Activated T-helper 17 cell treated with anti-CD3 and anti-CD28 coated beads, Interleukin-2, amount 50 U/mL, for 72 hours (primary cell): Measurements from ENCODE around the gene TAF12. TPM values are rescaled to one million over a fixed set of nuclear protein-coding genes. Genes with fewer than 3 reads are reported as not detected.

ENCODE experiments used
- total RNA-seq, 2 donors: library from RNA; stranded (reverse); gene quantifications; one replicate each; pipeline ENCODE4 v1.2.3, GENCODE V29; 2022

The TAF12 gene
- total RNA-seq, 2 donors from 2014 or later, result 15.0 to 28.4 TPM

Other genes starting within 250 kb of the TAF12 start
- 100 to 1,000 TPM in 1 of 2 donors, 10 to 100 TPM in 1; 58.6 to 116 TPM for gene RCC1, start 137.0 kb downstream of the TAF12 start, total RNA-seq
- 10 to 100 TPM; 58.9 to 95.8 TPM for gene TRNAU1AP, start 90.0 kb downstream of the TAF12 start, total RNA-seq
- gene RAB42, start 50.8 kb downstream of the TAF12 start, total RNA-seq, result not detected
- not detected for gene RNU11, start 5.5 kb upstream of the TAF12 start, total RNA-seq
- gene GMEB1, start 25.7 kb upstream of the TAF12 start, total RNA-seq, result 10 to 100 TPM; 27.4 to 33.1 TPM
- 10 to 100 TPM; 60.1 to 74.9 TPM for gene YTHDF2, start 93.9 kb upstream of the TAF12 start, total RNA-seq
- gene OPRD1, start 169.1 kb upstream of the TAF12 start, total RNA-seq, result not detected